MCF 10A (cell line): ENCODE data around the gene TOPBP1. TPM values are rescaled to one million over a fixed set of nuclear protein-coding genes. Genes with fewer than 3 reads are reported as not detected.

Experiments used
- BruUV-seq: library from RNA; stranded (reverse); fragments of 400-500 nt; replicated peaks from 2 replicates; lab custom pipeline; 2021; lab: Mats Ljungman, UMichigan
- CTCF ChIA-PET: fragments of 300-600 bp; sonication (Branson Sonifier 250); formaldehyde crosslinking; extraction: SDS; loops from one replicate; lab custom pipeline; 2021; ENCODE audit warnings: antibody characterized with exemption, inconsistent platforms; lab: Yijun Ruan, JAX
- POLR2A ChIA-PET: fragments of 300-600, 350-650 bp; sonication (Branson Sonifier 250); formaldehyde crosslinking; extraction: SDS; loops from one replicate; lab custom pipeline; 2020; ENCODE audit warnings: antibody characterized with exemption, inconsistent platforms; lab: Yijun Ruan, JAX
- DNase-seq: peaks from one replicate; pipeline ENCODE4 v3.0.0-alpha.2; 2018; ENCODE audit not compliant: unreplicated experiment
- H3K27ac Mint-ChIP-seq: one replicate; pipeline ENCODE4 v1.8.0; 2022; ENCODE audit warnings: mild to moderate bottlenecking, low read depth, mixed read lengths; ENCODE audit not compliant: unreplicated experiment
- H3K27me3 Mint-ChIP-seq: one replicate; pipeline ENCODE4 v1.8.0; 2022; ENCODE audit warnings: mixed read lengths; ENCODE audit not compliant: insufficient read depth, unreplicated experiment
- H3K36me3 Mint-ChIP-seq: one replicate; pipeline ENCODE4 v1.8.0; 2022; ENCODE audit warnings: mild to moderate bottlenecking, moderate library complexity, mixed read lengths; ENCODE audit not compliant: insufficient read depth, unreplicated experiment
- H3K4me1 Mint-ChIP-seq: one replicate; pipeline ENCODE4 v1.8.0; 2022; ENCODE audit warnings: mixed read lengths; ENCODE audit not compliant: insufficient read depth, unreplicated experiment
- H3K4me3 Mint-ChIP-seq: one replicate; pipeline ENCODE4 v1.8.0; 2022; ENCODE audit warnings: mild to moderate bottlenecking, moderate library complexity, mixed read lengths; ENCODE audit not compliant: unreplicated experiment
- H3K9me3 Mint-ChIP-seq: one replicate; pipeline ENCODE4 v1.8.0; 2022; ENCODE audit warnings: mixed read lengths; ENCODE audit not compliant: unreplicated experiment
- intact Hi-C: fragments of 100-400 bp; cut with micrococcal nuclease; formaldehyde crosslinking; loops from 2 replicates; pipeline ENCODE4 v1.14.1; 2022
- total RNA-seq: library from RNA; stranded (reverse); gene quantifications from 2 replicates; pipeline ENCODE4 v1.2.3, GENCODE V29; 2022
- TF ChIP-seq, protein P1 (sequence below): fragments of 200-600 bp; IDR thresholded peaks from one replicate; pipeline ENCODE4 v1.8.0; 2022; ENCODE audit warnings: antibody characterized with exemption, mild to moderate bottlenecking; ENCODE audit not compliant: unreplicated experiment

Gene TOPBP1
- total RNA-seq, 1 experiment from 2014 or later = 27.7 TPM

DNA sequence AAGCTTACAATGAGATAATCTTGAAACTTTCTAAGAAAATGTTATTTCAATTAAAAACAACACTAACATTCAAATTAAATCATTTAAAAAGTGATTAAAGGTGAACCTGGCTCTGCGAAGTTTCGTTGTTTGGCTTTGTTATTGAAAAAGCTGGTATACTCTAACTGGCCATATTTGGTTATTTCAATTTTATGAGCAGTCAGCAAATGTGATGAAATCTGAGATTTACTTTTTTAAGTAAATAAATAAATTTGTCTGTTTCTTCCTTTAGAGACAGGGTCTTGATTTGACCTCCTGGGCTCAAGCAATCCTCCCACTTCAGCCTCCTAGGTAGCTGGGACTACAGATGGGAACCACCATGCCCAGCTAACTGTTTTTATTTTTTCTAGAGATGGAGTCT lies 50.2 kb downstream of the TOPBP1 start:
- peaks cover 67% of the 10 kb centered on the region for H3K36me3 Mint-ChIP-seq
- H3K27ac Mint-ChIP-seq = no peak overlapping the region
- no peak overlapping the region for H3K4me3 Mint-ChIP-seq
- H3K27me3 Mint-ChIP-seq = no peaks in the 10 kb centered on the region
- no TSS peak for BruUV-seq
- no peaks in the 10 kb centered on the region for H3K4me1 Mint-ChIP-seq
- CTCF ChIA-PET = interaction anchor here (0.6 kb wide), 2 partner anchors 36 to 38 kb away, joined by 3 read pairs; no protein-coding TSS in a partner anchor
- intact Hi-C loops = no loop called here
- TF ChIP-seq, protein P1, sequence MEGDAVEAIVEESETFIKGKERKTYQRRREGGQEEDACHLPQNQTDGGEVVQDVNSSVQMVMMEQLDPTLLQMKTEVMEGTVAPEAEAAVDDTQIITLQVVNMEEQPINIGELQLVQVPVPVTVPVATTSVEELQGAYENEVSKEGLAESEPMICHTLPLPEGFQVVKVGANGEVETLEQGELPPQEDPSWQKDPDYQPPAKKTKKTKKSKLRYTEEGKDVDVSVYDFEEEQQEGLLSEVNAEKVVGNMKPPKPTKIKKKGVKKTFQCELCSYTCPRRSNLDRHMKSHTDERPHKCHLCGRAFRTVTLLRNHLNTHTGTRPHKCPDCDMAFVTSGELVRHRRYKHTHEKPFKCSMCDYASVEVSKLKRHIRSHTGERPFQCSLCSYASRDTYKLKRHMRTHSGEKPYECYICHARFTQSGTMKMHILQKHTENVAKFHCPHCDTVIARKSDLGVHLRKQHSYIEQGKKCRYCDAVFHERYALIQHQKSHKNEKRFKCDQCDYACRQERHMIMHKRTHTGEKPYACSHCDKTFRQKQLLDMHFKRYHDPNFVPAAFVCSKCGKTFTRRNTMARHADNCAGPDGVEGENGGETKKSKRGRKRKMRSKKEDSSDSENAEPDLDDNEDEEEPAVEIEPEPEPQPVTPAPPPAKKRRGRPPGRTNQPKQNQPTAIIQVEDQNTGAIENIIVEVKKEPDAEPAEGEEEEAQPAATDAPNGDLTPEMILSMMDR = no peak
- no peaks in the 10 kb centered on the region for H3K9me3 Mint-ChIP-seq
- no peak for DNase-seq
- POLR2A ChIA-PET = no interaction called here

DNA sequence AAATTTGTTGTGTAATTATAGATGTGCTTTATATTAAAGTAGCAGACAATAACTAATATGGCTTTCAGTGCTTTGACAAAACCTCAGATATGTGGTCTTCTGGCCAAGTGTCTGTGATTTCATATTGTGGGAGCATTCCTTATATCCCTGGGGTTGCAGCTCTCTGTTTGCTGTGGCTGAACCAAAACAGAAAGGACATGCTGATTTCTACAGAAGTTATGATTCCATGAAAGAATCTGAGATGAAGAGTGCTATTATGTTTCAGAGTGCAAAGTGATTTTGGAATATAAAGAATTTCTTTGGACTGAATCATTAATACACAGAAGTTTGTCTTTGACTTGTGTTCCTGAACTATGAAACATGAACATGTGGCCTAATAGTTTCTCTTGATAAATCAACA lies 51.7 kb downstream of the TOPBP1 start:
- Mint-ChIP-seq H3K4me3 (no peak overlapping the region), H3K9me3 (no peaks in the 10 kb centered on the region), H3K4me1 (no peaks in the 10 kb centered on the region), H3K27ac (no peak overlapping the region), H3K36me3 (peaks cover 63% of the 10 kb centered on the region), H3K27me3 (no peaks in the 10 kb centered on the region)
- POLR2A ChIA-PET = no interaction called here
- intact Hi-C loops = no loop called here
- no TSS peak for BruUV-seq
- DNase-seq = no peak
- CTCF ChIA-PET = interaction anchor here (0.9 to 1.6 kb wide), 4 partner anchors 8 to 879 kb away, joined by 3 to 4 read pairs (median 3); no protein-coding TSS in a partner anchor
- TF ChIP-seq, protein P1 = no peak

DNA sequence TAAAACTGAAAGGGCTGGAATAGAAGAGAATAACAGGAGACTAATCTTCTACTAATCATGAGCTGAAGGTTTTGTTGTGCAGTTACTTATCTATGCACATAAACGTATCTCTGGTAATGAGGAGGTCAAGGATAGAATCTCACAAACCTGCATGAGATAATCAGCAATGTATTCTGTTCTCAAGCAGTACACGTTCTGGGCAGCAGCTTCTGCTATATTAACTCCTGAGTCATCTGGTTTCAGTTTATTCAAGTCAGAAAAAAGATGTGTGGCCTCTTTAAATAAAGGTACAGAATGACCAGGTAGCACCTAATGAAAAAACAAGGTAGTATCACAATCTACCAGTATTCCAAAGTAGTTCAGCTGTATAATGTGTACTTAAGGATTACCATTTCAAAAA lies 53.4 kb downstream of the TOPBP1 start:
- Mint-ChIP-seq H3K4me3 (no peak overlapping the region), H3K27ac (no peak overlapping the region), H3K36me3 (peaks cover 62% of the 10 kb centered on the region), H3K27me3 (no peaks in the 10 kb centered on the region), H3K4me1 (no peaks in the 10 kb centered on the region), H3K9me3 (no peaks in the 10 kb centered on the region)
- no TSS peak for BruUV-seq
- DNase-seq = no peak
- ChIA-PET POLR2A (interaction anchor here (0.8 to 1.5 kb wide), 3 partner anchors 13 to 171 kb away, joined by 3 to 4 read pairs (median 3); no protein-coding TSS in a partner anchor), CTCF (interaction anchor here (0.6 to 1.6 kb wide), 4 partner anchors 10 to 837 kb away, joined by 3 to 4 read pairs (median 3); no protein-coding TSS in a partner anchor)
- intact Hi-C loops = no loop called here
- TF ChIP-seq, protein P1 = no peak

DNA sequence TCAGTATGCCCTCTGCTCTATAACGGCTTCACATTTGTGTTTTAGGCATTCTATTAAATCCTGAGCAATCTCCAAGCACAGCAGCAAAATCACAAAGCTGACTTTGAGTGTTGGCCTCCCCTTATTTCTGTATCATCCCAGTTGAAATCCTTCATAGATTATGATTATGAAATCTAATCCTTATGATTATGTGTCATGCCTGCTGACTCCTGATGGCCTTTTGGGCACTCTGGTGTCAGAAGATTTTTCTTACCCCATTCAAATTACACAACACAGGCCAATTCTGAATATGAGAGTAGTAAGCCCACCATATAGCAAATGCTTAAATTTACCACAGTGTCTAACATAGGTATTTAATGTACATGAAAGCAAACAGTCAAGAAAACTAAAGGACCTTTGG lies 53.9 kb downstream of the TOPBP1 start:
- no peak for DNase-seq
- POLR2A ChIA-PET = interaction anchor here (1.5 kb wide), 1 partner anchor 33 kb away, joined by 4 read pairs; no protein-coding TSS in a partner anchor
- no peak overlapping the region for H3K4me3 Mint-ChIP-seq
- CTCF ChIA-PET = interaction anchor here (0.7 to 1.2 kb wide), 2 partner anchors 30 to 867 kb away, joined by 3 read pairs; no protein-coding TSS in a partner anchor
- no TSS peak for BruUV-seq
- intact Hi-C loops = no loop called here
- TF ChIP-seq, protein P1 = no peak
- no peak overlapping the region for H3K27ac Mint-ChIP-seq
- H3K27me3 Mint-ChIP-seq = no peaks in the 10 kb centered on the region
- H3K4me1 Mint-ChIP-seq = no peaks in the 10 kb centered on the region
- H3K9me3 Mint-ChIP-seq = no peaks in the 10 kb centered on the region
- peaks cover 58% of the 10 kb centered on the region for H3K36me3 Mint-ChIP-seq
